GM19463 (cell line): ENCODE results near the gene PXDN.

Experiments used
- ATAC-seq: cut with Tn5 transposase; IDR thresholded peaks from one replicate; pipeline ENCODE4 v1.9.1; 2021; ENCODE audit warnings: mild to moderate bottlenecking, moderate library complexity; ENCODE audit not compliant: unreplicated experiment

PXDN gene

DNA sequence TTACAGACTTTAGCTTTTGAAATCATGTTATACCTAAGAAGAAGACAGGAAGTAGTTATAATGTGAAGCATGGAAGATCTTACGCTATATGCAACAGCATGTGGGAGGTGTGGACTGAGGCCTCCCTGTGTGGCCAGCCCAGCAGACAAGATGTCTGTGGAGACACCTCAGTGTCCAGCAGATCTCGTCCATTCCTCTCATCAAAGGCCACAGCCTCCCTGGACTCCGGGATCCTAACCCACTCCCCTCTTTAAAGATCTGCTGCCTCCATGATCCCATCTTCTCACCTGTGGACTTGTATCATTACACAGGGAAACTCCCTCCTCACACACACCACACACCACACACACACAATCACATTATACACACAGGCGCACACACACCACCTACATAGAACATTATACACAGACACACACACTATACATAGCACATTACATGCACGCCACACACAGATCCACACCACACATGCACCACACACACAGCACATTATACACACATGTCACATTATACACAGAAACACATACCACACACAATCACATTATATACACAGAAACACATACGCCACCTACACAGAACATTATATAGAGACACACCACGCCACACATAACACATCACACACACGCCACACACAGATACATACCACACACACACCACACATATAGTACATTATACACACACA is 89.5 kb downstream of the PXDN start:
- ATAC-seq: no peak

DNA sequence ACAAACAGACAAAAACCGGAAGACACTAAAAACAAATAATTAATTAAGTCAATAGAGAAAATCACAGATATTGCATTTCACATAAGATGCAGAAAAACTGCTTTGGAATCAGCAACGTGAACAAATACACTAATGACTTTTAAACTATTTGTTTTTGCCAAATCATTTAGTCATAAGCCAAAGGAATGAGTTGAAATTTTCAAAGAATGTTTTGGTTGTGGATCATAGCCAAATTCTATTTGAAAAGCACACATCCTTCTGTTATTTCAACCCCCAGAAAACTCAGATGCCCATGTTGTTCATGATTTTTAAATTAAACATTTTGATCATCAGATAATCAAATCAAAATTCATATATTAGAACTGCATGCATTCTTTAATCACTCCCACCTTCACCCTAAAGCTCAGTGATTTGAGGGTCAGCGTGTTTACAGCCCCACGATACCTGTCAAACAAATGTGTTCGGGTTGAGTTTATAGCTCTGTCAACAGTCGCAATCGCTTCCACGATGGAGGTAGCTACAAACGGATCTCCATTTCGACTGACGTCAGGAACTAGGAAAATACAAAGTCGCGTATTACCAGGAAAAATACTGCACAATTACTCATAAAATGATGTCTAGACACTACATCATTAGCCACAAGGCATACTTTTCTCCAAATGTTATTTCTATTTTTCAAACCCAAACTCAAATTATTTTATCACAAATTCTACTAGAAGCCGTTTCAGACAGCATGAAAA is 90.2 kb downstream of the PXDN start:
- ATAC-seq: no peak

DNA sequence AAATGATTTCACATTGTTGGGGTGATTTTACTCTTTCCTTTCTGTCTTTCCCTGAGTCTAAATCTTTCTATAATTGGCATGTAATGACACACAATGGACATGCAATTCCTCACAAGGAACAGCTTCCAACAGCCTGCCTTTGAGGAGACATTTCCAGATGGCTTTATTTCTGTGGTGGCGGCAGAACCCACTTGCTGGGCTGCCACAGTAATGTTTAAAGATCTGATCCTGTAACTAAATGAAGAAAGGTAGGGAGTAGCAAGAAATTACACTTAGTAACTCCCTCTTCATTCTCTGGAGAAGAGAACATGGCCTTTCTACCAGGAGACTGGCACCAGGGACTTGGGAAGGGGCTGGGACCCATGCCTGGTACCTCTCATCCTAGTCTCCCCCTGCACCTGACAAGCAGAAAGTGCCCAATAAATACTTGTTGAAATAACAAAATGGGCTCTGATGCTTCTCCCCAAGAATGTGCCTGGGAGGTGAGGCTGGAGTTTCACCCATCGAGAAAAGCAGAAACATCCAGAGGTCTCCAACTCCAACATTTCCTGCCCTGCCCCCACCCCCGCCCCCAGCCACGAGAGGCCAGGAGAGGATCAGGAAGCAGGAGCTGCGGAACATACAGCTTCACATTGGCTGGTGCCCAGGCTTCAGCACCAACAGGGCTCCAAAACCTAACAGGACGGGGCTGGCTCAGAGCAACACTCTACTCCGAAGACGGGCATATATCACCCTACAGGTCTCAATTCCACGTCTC is 92.1 kb downstream of the PXDN start:
- no peak for ATAC-seq

DNA sequence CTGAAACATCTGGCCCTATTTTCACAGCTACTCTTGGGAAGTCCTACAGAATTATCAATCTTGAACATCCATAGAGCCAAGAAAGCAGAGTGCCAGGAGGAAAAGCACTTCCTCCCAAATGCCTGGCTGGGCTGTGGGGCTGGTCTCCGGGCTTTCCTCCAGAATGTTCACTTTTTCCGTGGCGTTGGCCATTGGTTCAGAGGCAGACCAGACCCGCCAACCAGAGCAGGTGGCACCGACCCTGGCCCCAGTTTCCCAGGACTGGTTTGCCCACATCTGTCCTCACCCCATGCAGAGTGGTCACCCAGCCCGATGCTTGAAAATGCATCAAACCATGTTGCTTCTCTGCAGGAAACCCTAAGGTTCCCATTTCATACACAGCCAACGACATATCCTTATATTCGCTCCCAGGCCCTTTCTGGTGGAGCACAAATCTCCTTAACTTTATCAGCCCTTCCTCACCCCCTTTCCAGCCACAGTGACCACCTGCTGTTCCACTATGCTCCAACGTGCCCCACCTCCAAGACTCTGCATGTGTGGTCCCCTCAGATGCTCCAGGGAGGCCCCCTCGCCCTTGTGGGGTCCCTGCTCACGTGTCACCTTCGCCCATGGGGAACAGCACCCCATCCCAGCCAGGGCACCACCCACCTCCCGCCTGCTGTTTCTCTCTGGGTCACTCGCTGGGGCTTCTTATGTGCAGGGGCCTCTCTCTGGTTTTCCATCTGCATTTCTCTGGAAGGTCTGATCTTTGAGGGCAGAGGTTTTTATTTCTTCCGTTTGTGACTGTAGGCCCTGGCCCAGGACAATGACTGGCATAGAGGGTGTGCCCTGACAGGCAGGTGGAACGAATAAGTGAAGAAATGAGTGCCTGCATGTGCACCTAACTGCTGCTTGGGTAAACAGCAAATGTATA is 92.9 kb downstream of the PXDN start:
- ATAC-seq: no peak

DNA sequence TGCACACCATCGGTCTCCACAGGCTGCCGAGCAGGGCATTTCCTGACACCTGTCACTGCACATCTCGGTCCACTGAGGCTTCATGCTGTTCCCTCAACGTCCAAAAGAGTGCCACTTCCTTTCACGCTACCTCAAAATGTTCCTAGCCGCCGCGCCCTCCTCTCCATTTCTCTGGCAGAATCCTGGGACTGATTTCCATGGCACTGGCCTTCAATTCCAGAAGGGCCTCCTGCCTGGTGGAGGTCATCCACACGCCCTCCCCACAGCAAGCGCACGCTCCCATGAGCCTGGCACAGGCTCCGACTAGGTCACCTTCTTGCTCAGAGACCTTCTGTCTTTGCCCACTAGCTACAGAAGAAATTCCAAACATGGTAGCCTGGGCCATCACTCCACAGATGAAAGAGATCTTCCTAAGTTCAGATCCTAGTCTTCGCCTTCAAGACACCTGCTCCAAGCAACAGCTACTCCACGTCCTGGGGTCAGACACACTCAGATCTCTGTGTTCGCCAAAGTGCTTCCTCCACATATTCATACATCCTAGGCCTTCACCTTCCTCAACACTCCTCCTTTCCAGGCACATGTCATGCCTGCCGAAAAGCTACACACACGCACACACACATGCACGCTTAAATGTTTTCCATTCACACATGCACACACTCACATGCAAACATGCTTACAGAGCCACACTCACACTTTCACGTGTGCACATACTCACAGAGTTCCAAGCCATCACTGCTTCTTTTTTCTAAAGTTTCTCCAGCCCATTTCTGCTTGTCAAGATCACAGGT is 94.0 kb downstream of the PXDN start:
- no peak for ATAC-seq

DNA sequence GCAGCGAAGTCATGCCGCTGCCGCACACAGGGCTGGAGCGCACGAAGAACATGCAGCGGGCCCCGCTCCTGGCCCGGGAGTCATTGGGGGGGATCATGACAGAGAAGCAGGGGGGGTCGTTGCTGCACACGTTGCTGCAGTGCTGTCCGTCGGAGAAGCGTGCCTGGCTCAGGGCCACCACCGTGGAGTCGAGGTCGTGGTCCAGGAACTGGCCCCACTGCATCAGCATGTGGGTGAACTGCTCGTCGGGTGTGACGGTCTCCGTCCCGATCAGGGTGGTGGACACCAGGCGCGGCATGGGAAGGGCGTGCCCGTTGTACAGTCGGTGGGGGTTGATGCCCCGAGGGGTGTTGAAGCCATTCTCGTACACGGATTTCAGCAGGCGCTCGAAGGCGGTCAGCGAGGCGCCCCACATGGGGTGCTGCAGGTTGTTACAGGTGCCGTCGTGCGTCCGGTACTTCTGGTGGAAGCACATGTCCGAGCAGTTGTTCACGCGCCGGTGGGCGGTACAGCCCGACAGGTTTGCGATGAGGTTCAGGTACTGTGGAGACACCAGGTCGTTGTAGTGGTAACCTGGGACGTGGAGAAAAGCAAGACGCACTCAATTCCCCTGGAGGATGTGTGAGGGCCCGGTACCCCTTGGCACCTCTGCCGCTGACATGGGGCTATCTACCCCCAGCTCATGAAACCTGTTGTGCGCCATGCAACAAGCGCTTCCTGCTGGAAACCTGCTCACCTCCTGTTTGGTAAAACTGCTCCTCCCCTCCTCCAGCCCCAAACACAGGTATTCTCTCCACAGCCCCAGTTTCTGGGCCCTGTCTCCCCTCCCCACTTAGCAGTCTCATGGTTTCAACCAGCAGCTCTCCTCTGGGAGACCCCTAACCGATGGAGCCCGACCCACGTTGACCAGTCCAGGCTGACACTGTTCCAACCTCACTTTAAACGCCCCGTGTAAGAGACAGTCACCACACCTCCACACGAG is 94.9 kb downstream of the PXDN start:
- ATAC-seq: no peak

DNA sequence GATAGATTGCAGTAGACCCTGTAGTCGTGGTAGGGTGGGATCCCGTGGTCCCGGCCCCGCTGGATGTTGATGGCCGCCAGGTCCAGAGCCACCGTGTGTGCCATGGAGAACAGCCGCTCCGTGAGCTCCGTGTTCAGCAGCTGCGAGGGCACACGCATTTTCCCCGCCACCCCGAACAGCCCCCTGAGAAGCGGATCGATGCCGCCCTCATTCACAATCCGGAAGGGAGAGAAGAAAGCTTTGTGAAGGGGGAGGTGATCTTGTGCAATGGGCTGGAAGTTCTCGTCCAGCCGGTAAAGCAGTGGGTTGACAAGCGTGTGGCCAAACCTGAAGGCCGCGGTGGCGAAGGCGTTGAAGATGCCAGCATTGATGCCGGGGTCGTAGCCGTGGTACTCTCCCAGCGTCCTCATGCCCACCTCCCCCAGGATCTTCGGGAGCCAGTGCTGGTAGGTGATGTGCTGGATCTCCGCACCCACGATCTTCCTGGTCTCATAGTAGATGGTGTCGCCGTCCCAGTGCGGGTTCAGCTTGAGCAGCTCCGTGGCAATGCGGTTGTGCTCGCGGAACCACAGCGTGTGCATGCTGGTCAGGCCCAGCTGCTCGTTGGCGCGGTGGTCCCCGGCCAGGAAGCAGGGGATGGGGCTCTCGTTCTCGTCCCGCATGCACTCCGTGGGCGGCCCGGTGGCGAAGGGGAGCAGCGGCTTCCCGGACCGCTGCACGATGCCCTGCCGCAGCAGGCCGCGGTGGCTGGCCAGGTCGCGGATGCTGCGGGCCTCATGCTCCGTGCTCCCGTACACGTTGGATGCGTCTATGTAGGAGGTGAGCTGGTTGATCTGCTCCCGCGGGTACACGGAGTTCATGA is 95.8 kb downstream of the PXDN start:
- no peak for ATAC-seq

DNA sequence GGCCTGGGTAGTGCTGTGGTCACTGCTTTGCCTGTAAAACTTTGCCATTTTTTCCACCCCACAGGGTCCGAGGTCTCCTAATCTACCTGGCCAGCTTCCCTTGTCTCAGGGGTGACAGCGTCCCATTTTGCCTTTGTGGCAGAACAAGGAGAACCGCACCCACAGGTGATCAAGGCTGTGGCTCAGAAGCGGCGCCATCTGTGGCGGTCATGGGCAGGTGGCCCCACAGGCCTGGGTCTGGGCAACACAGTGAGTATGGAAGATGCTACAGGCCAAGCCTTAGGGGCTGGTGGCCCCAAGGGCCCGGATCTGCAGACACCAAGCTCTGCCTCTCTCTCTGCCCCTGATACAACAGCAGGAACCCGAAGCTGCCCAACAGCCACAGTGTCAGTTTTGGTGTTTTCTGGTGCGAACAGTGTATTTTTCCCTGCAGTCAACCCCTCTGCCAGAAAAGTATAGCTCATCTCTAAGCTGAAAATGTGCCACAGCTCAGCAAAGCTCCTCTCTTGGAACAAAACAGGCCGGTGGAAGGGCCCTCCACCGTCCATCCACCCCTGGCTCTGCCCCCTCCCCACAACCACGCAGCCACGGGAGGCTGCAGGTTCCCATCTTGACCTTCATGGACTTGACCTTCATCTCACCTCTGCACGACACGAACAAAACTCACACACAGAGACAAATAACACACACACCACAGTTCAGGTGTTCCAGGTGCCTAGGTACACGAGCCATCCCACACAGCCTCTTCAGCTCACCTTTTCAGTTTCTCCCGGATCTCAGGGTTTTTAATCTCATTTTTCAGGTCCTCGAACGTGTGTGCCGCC is 96.7 kb downstream of the PXDN start:
- no peak for ATAC-seq

DNA sequence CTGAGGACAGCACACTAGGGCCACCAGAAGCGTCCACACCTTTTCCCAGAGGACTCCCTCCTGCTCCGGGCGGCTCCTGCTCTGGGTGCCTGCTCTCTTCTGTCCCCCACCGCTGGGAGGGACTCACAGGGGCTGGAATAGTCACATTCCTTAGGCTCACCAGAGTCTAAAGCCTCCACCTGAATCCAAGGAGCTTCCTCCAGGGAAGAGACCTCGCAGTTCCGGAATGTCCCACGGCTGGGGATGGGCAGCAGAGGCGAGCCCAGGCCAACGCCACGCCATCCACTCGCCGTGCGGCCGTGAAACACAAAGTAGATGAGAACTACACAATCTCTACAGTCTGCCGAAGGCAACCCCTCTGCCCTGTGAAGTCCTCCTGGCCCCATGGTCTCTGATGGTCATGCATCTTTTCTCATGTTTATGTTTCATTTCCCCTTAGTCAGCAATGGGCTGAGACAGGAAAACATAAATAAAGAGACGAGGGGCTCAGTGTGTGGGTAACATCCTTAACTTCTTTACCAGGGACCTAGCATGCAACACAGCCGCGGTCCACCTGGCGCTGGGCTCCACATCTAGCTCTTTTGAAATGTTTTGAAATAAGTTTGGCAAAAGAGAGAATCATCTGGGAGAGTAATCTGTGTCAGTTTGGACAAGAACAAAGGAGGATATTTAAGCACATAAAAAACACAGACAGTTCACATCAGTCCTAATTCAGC is 98.4 kb downstream of the PXDN start:
- ATAC-seq: no peak

DNA sequence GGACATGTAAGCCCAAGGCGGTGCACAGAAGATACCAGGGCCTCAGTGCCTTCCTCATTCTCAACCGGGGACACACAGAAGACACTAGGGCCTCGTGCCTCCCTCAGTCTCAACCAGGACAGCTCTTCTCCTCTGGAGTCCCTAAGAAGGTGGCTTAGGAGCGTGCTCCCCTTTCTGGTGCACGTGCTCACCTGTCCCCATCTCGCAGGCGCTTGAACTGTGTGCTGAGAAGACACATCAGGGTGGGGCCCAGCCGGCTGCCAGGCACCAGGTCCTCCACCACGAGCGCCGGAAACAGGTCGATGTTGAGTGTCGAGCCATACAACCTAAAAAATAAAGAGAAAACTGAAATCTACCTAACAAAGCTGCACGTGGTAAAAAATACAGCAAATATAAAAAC is 99.9 kb downstream of the PXDN start:
- ATAC-seq: no peak

DNA sequence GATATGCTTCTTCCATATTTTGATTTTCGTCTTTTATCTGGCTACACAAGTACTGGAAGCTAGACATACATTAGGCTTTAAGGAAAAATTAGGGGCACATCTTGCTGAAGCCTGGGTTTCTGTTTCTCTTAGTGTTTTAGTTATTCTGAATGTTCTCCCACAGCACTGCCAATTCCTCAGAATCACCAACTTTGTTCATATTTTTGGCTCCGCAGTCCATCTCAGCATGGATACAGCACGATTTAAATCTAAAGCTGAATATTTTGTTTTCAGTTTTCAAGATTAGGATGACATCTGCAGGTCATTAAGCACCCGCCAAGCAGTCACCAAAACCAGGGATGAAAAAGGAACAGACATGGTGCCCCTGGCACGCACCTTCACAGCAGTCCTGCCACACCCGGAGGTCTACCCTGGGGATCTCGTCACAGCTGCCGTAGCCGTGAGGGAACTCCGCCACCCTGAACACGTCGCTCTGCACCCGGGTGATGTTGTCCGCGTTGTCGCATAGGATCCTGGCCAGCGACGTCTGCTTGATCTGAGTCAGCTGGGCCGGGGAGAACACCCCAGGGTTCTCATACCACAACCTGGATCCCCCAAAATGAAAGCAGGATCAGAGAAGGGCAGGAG is 101.2 kb downstream of the PXDN start:
- no peak for ATAC-seq

DNA sequence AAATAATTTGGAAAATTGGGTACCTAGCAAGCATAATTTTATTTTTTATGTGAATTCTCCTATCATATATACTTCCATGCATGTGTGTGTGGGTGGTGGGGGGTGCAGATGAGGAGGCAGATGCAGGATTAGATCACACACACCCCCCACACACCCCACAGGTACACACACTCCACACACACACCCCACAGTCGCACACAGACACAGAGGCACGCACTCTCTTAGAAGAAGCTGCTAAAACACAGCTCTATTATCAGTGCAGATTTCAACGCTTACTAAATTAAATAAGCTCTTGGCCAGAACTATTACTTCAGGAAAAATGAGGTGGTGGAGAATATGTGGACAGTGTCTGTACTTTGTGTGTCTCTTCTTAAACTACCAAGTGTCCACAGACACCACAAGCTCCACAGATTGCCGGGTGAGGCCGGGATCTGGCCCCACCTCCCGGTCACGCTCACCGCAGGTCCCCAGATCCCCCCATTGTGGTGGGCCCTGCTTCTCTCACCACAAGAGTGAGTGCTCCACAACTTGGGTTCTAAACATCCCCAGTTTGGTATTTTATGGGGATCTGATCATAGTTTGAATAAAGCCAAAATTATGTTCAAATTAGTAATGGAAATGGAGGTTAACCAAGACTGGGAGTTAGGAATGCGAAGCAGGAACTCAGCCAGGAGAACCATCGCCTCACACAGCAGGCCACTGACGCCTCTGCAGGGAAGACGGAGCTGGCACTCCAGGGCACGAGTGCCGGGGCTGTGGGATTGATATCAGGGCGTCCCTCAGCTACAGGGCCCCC is 102.1 kb downstream of the PXDN start:
- no peak for ATAC-seq

DNA sequence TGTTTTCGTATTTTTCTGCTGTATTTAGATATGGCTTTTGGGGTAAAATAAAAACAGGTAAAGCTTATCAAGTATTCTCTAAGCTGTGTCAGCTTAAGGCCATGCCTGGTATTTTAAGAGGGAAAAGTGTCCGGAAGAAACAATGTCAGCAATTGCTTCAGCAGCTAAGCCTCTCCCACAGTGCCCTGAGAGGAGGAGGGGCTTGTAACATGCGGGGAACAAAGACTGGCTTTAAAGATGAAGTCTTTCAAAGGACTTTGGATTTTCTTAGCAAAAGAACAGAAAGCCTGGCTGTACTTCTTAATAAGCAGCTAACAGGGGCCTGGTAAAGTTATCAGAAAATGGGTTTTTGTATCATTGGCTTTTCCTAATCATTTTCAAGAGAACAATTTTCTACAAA is 102.8 kb downstream of the PXDN start:
- no peak for ATAC-seq

DNA sequence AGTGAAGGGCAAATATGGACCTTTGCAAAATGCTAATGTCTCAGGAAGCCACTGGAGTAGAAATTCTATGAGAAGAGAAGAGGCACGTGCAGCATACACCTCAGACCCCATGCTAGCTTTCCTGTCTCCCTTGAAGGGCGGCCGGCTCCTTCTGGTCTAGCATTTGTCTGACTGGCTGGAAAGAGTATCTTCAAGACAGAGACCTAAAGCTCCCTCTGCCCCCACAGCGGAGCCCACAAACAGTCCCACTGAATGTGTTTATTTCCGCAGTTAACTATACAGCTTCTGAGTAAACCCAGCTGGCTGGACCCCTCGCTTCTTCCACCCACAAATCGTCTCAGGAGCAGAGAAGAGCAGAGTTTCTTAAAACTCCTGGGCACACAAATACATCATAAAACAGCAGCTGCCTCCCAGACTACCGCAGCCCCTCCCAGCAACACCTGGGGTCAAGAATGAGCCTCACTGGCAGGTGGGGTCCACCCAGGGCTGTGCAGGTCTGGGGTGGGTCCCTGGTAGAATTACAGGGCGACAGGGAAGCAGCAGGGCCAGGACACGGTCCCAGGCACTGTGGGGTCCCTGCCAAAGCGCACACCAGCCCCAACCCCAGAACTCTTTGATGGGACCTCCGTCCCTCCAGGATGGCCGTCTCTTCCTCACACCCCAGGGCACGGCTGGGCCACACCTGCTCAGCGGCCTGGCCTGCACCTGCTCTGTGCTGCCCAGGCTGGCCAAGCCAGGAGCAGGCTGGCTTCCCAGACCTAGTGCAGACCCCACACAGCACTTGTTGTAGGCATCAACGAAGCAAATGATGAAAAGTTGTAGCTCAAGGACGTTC is 103.8 kb downstream of the PXDN start:
- ATAC-seq: no peak
